HG02763 (cell line): ENCODE data around the gene SOX18.

Experiments used
- ATAC-seq: cut with Tn5 transposase; IDR thresholded peaks from one replicate; pipeline ENCODE4 v1.9.1; 2021; ENCODE audit warnings: mild to moderate bottlenecking, moderate library complexity; ENCODE audit not compliant: unreplicated experiment

The SOX18 gene

DNA sequence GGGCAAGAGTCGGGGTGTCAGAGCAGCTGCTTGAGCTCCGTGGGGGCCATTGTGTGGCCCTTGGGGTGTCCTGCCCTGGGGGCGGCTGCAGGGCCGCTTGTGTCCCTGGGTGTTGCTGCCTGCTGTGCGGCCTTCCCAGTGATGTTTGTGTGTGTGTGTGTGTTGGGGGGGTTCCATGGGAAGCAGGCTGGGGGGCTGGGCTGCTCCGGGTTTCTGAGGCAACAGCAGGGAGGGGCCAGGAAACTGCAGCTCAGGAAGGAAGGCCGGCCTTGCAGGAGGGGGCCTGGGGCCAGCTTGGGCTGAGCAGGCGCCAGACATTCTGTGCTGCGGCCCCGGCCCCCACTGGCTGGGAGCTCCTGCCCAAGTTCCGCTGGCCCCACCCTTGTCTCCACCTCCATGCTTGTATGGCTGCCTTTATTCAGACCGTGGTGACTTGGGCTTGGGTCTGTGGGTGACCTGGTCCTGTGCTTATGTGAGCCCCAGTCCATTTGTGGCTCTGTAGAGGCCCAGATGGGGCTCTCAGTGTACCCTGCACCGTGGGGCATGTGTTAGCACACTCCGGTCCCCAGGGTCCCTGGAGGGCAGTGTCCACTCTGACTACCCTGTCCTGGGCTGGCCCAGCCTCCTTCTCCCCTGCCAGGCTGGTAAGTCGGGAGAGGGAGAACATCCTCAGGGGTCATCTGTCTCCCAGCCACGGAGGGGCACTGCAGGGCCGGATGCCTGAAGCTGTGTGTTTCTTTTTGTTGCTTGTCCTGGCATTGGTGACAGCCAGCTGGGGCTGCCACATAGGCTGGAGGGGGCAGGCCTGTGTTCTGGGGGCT is 4.6 kb upstream of the SOX18 start:
- ATAC-seq = no peak

- no peak for ATAC-seq
Observed at GRCh38 chr20:64052987-64053840, 3.8 kb upstream of the SOX18 start.

GRCh38 chr20:64052326-64052722 is 2.9 kb upstream of the SOX18 start:
- ATAC-seq = no peak

DNA sequence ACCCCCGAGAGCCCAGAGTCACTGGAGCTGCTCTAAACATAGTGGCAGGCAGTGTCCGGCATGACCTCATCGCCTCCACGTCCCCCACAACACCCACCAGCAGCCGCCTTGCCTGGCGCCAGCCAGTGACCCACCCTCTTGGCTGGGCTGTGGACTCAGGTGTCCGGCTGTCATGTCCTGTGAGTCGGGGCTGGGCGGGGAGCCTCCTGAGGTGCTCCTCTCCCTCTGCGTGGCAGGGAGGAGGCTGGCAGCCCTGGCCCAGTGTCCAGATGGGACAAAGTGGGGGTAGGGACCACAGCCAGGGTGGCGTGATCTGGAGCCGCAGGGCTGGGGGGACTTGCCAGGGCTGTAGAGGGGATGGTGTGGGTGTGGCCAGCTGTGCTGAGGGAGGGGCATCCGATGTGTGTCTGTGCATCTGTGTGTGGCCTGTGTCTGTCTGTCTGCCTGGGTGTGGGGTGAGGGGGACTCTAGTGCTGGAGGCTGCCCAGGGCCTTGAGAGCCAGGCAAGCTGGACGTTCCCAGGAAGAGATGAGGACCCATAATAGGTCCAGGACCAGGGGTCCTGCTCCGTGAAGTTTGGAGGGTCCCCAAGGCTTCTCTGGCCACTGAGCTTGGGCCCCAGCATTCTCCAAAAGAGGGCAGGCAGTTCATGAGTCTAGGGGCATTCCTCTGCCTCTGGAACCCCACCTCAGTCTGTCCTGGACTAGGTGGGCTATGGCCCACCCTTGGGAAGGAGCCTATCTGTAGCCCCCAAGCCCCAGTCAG is 2.3 kb upstream of the SOX18 start:
- ATAC-seq = no peak

DNA sequence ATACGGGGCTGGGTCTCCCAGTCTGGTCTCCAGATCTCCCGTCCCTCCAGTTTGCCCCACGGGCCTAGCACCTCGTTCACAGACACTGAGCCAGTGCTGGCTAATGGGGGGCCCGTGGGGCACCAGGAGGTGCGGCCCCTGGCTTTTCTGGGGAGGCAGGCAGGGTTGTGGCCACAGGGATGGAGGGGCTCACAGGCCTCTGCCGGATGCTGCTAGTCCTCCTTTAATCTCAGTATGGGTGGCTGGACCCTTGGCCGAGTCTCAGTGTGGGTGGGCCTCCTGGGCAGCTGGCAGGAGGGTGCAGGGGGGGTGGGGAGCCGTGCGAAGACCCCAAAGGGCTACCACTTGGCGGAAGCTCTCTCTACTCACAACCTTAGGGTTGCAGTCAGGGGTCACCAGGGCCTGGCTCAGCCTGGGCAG is 1.6 kb upstream of the SOX18 start:
- no peak for ATAC-seq

GRCh38 chr20:64050261-64051032 is 1.0 kb upstream of the SOX18 start:
- ATAC-seq = no peak

DNA sequence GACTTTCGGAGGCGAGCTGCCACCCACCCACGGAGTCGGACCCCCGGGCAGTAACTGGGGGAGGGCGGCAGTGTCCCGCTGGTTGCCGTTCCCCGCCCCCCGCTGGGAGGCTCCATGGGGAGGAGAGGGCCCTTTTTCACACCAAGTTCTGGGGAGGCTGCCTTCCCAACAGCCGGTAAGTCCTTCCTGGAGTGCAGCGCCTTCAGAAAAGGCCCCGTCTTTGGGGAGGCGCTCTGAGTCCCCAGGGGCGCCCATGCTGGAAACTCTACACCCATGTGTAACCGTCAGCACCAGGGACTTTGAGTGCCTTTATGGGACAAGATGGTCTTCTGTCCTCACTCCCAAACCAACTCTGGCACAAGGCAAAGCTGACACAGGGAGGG is 430 bp upstream of the SOX18 start:
- ATAC-seq = no peak

DNA sequence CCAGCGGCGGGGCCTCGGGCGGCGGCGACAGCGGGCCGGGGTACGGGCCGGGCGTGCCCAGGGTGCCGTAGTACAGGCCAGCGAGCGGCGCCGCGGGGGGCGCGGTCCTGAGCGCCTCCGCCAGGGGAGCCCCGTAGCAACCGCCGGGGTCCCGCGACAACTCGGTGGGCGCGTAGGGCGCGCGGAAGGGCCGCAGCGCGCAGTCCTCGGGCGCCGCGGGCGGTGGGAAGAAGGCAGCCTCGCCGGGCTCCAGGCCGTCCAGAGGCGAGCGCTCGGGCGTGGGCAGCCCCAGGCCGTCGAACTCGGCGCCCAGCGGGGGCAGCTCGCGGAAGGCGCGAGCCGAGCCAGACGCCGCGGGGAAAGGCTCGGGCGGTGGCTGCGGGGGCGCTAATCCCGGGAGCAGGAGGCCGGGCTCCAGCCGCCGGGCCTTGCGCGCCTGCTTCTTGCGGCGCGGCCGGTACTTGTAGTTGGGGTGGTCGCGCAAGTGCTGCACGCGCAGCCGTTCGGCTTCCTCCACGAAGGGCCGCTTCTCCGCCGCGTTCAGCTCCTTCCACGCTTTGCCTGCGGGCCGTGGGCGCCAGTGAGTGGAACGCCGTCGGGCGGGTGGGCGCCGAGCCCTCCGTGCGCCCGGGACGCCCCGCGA is 916 bp downstream of the SOX18 start:
- ATAC-seq = no peak

- no peak for ATAC-seq
Observed at GRCh38 chr20:64047968-64048401, 1.5 kb downstream of the SOX18 start.

DNA sequence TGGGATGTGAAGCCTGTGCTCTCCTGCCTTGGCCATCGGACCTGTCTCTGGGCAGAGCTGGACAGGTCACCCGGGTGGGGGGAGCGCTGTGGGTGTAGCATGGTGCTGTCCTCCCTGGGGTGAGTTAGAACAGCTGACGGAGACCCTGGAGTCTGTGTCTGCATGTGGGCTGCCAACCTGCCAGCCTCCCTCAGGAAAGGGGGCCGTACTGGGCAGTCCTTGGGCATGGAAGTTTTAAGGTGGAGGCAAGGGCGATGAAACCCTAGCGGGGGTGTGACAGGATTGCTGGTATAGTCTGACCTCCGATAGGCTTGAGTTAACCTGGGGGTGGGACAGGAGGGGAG is 2.4 kb downstream of the SOX18 start:
- ATAC-seq = no peak

GRCh38 chr20:64045346-64046011 is 4.0 kb downstream of the SOX18 start:
- no peak for ATAC-seq

DNA sequence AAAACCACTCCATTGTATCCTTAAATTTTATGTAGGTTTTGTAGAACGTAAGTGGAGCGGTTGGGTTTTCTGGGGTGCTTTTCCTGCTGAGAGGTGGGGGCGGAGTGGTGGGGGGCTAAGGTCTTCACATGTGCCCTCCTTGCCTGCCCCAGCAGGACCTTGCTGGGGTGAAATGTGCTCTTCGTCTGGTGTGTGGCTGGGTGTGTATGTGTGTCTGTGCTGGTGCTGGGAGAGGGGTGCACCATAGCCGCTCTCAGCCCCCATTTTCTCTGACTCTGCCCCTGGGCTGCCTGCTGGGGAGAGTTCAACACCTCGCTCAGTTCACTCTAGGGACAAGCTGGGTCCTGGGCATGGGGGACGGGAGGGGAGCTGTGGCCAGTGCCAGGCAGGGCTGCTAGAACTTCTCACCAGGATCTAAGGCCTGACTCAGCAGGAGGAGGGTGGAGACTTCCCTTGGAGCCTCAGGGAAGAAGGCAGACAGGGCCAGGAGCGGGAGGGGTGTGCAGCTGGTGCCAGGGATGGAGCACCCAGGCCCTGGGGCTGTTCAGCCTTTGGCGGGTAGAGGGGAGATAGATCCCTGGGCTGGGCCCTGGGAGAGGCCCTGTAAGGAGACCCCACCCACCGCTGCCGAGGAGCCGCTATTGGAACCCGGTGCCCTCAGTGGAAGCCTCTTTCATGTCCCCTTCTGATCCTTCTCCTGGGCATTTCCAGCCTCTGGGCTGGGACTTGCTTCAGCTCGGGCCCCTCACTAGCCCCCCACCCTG is 4.8 kb downstream of the SOX18 start:
- no peak for ATAC-seq

DNA sequence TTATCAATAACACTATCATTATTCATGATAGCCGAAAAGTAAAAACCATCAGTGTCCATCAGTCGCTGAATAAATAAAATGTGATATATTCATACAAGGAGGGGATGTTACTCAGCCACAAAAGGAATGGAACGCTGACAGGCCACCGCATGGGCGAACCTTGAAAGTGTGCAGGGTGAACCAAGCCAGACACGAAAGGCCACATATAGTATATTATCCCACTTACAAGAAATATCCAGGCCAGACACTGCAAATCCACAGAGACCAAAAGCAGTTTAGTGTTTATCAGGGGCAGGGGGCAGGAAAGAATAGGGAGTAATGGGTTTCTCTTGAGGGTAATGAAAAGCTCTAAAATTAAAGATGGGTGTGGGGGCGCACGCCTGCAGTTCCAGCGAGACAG is 5.7 kb downstream of the SOX18 start:
- ATAC-seq = no peak

- no peak for ATAC-seq
Observed at GRCh38 chr20:64042054-64042781, 7.2 kb downstream of the SOX18 start.

- ATAC-seq = no peak
Observed at GRCh38 chr20:64041781-64042053, 7.7 kb downstream of the SOX18 start.

DNA sequence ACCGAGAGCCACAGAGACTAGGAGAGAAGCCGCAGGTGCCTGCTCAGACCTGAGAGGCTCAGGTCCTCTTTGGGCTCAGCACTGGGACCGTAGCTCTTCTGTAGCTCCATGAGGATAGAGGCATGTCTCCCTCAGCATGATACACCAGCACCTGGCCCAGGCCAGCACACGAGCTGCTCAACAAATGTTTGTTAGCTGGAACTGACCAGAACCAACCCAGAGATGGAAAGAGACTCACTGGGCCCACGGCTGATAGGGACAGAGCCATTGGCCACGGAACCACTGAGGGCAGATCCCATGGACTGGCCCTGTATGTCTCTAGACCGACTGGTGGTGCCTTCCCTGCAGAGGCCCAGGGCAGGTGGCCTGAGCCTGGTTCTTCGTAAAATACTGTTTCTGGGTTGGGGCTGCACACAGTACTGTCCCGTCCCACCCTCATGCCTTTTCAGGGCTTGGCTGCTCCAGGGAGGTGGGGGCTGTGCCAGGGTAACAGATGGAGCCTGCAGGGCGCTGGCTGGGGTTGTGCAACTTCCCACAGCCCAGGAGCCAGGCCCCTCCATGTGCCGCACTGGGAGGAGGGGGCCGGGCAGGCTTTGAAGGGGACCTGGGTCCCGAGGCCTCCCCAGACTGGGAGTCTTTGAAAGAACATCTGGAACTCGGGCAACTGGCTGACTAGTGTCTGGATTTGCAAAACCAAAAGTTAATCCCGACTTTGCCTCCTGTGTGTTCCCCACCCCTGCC is 8.2 kb downstream of the SOX18 start:
- ATAC-seq = no peak

- no peak for ATAC-seq
Observed at GRCh38 chr20:64040231-64041039, 9.0 kb downstream of the SOX18 start.
